Measurements from ENCODE around the gene ARL14EPL.

DNA sequence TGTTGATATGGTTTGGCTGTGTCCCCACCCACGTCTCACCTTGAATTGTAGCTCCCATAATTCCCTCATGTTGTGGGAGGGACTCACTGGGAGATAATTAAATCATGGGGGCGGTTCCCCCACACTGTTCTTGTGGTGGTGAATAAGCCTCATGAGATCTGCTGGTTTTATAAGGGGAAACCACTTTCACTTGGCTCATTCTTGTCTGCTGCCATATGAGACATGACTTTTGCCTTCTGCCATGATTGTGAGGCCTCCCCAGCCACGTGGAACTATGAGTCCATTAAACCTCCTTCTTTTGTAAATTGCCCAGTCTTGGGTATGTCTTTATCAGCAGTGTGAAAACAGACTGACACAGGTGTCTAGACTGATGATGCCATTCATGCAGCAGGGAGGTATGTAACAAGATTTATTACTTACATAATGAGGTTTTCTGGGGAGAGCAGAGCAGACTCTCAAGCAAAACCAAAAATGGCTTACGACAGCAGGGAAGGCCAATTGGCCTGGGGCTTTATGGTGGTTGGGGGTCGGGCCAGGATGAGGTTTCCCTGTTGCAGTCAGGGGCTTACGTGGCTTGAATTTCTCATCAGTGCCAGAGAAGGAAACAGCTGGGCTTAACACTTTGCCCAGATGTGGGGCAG, 43.0 kb downstream of the ARL14EPL start:
- TF ChIP-seq ZNF274 (IDR thresholded peaks at IDR 0.05; ENCODE audit: low read depth, low read length) = no peak
- TF ChIP-seq SUZ12 (IDR thresholded peaks at IDR 0.05; ENCODE audit: extremely low read depth, insufficient read depth, insufficient read length) = no peak
